Measurements from ENCODE around the gene PYGO1. TPM values are rescaled to one million over a fixed set of nuclear protein-coding genes. Genes with fewer than 3 reads are reported as not detected.

The PYGO1 gene
- total and polyA plus RNA-seq, 12 donors = 1.6 to 12.4 (median 7.9) TPM

DNA sequence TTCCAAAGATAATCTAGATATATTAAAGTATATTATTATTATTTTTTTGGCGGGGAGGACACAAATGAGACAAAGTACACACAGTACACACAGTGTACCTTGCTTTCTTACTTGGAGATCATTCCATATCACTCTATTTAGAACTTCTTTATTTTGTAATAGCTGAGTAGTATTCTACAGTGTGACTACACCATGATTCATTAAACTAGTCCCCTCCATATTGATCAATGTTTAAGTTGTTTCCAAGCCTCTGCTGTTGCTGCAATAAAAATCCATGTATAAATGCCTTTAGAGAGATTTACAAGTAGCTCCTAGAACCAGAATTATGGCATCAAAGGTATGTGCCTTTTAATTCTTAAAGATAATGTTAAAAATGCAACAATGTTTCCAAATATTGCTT is 38.8 kb downstream of the PYGO1 start:
- DNase-seq = no peak
- no peak overlapping the region for H3K4me3 ChIP-seq
- WGBS, 4 donors = 97 to 100% (median 98%) methylated on average over 1 of the region's 1 CpG
- H3K27me3 ChIP-seq = no peaks in the 10 kb centered on the region
- TF ChIP-seq POLR2A (IDR thresholded peaks at IDR 0.05) (no peak), CTCF (IDR thresholded peaks at IDR 0.05) (no peak)
- no peaks in the 10 kb centered on the region for H3K36me3 ChIP-seq (replicated peaks in 1 of 2)
- no peaks in the 10 kb centered on the region for H3K4me1 ChIP-seq (replicated peaks in 1 of 2)
- no peaks in the 10 kb centered on the region for H3K9me3 ChIP-seq (replicated peaks in 1 of 3)
- H3K27ac ChIP-seq = no peak overlapping the region
- intact Hi-C loops (cut with DNase I) = no loop called here

- no peak for TF ChIP-seq CTCF (IDR thresholded peaks at IDR 0.05)
- no peak for TF ChIP-seq POLR2A (IDR thresholded peaks at IDR 0.05)
- no peak overlapping the region for H3K4me3 ChIP-seq
- H3K27ac ChIP-seq = no peak overlapping the region
- no peak for DNase-seq
- H3K4me1 ChIP-seq (replicated peaks in 1 of 2) = no peaks in the 10 kb centered on the region
- H3K36me3 ChIP-seq (replicated peaks in 1 of 2) = no peaks in the 10 kb centered on the region
- intact Hi-C loops (cut with DNase I) = no loop called here
- H3K27me3 ChIP-seq = no peaks in the 10 kb centered on the region
- no peaks in the 10 kb centered on the region for H3K9me3 ChIP-seq (replicated peaks in 1 of 3)
- WGBS, 4 donors = 86 to 90% (median 88%) methylated on average over 5 of the region's 5 CpGs
These were observed 41.4 kb downstream of the PYGO1 start for GRCh38 chr15:55546718-55547117.

DNA sequence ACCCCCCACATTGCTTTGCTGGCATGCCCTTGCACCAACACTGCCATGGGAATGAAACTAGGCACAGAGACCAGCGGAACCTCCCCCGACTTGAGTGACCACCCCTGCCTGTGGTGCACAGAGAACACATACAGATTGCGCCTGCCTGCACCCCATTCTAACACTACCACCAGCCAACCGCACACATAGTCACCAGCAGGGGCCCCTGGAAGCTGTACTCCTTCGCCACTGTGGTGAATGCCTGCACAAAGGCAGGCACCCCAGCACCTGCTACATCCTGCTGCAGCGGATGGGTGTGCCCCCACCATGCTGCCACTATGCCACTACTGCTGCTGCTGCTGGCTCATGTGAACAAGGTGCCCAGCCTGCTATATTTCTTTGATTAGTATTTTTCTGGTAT is 52.7 kb downstream of the PYGO1 start:
- Histone ChIP-seq H3K9me3 (replicated peaks in 1 of 3) (no peaks in the 10 kb centered on the region), H3K4me3 (no peak overlapping the region), H3K36me3 (replicated peaks in 1 of 2) (no peaks in the 10 kb centered on the region), H3K27me3 (no peaks in the 10 kb centered on the region), H3K27ac (no peak overlapping the region), H3K4me1 (replicated peaks in 1 of 2) (no peaks in the 10 kb centered on the region)
- intact Hi-C loops (cut with DNase I) = no loop called here
- 78 to 100% (median 81%) methylated on average over 4 to 6 of the region's 6 CpGs for WGBS, 4 donors
- TF ChIP-seq POLR2A (IDR thresholded peaks at IDR 0.05) = no peak
- no peak for TF ChIP-seq CTCF (IDR thresholded peaks at IDR 0.05)
- no peak for DNase-seq

DNA sequence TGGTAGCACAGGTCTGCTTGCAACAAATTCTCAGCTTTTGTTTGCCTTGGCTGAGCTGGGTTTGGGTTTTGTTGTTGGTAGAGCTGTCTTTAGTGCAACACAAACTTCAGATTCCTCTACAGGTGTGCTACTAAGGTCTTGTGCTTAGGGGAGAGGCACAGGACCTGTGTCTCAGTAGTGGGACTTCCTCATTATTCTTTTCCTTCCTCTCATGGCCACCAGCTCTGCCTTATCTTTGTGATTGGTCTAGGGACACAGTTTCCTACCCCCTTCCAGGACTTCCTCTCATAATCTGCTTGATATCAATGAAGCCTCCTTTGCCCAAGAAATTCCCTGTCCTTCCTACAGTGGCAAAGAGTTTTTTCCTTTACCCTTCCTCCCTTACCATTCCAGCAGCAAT is 55.2 kb downstream of the PYGO1 start:
- Histone ChIP-seq H3K4me1 (replicated peaks in 1 of 2) (no peaks in the 10 kb centered on the region), H3K27me3 (no peaks in the 10 kb centered on the region), H3K4me3 (no peak overlapping the region), H3K36me3 (replicated peaks in 1 of 2) (no peaks in the 10 kb centered on the region), H3K9me3 (replicated peaks in 1 of 3) (no peaks in the 10 kb centered on the region), H3K27ac (no peak overlapping the region)
- intact Hi-C loops (cut with DNase I) = no loop called here
- no peak for DNase-seq
- TF ChIP-seq POLR2A (IDR thresholded peaks at IDR 0.05) (no peak), CTCF (IDR thresholded peaks at IDR 0.05) (no peak)

Measured in adrenal gland (tissue), 12 donors.